Measurements from ENCODE around the gene ARHGEF4.

GRCh38 chr2:131050896-131051295 is 214.2 kb downstream of the ARHGEF4 start:
- no peak for TF ChIP-seq POLR2A (IDR thresholded peaks at IDR 0.05)
- TF ChIP-seq, protein P1, sequence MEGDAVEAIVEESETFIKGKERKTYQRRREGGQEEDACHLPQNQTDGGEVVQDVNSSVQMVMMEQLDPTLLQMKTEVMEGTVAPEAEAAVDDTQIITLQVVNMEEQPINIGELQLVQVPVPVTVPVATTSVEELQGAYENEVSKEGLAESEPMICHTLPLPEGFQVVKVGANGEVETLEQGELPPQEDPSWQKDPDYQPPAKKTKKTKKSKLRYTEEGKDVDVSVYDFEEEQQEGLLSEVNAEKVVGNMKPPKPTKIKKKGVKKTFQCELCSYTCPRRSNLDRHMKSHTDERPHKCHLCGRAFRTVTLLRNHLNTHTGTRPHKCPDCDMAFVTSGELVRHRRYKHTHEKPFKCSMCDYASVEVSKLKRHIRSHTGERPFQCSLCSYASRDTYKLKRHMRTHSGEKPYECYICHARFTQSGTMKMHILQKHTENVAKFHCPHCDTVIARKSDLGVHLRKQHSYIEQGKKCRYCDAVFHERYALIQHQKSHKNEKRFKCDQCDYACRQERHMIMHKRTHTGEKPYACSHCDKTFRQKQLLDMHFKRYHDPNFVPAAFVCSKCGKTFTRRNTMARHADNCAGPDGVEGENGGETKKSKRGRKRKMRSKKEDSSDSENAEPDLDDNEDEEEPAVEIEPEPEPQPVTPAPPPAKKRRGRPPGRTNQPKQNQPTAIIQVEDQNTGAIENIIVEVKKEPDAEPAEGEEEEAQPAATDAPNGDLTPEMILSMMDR (IDR thresholded peaks at IDR 0.05), result no peak

Measured in esophagus squamous epithelium (tissue), 4 donors.